Measurements from ENCODE around the gene ZBTB7A.

Gene ZBTB7A

DNA sequence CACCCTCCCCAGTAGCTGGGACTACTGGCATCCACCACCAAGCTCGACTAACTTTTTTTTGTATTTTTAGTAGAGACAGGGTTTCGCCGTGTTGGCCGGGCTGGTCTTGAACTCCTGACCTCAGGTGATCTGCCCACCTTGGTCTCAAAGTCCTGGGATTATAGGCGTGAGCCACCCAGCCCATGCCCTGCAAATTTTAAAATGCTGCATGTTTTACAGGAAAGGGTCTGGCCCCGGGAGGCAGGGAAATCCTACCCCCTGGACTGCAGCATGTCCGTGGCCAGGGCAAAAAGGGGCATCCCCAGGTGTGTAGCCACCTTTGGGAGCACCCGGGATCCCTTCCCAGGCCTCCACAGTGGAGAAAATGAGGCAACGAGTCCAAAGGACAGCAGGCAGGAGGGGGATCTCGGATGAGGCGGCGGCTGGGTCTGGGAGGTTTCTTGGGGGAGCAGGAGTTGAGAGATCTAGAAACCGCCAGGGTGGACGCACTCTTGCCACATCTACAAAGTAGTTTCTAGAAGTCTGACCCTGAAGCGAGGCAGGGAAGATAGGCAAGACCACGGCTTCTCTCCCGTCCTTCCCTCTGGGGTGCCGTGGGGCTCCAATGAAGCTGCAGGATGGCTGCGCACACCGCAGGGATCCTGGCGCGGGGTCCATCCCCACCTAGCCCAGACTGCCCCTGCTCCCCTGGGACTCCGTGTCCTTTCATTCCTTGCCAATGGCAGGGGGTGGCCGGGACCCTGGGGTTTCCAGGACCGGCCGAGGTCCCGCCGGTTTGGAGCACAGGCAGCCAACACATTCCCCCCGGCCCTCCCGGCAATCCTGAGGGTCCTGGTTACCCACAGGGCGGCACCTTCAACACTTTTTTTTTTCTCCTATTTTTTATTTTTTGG lies 21.3 kb upstream of the ZBTB7A start:
- no peak overlapping the region for H3K4me3 ChIP-seq (ENCODE audit: low read depth, low read length)
- TF ChIP-seq, protein P1, sequence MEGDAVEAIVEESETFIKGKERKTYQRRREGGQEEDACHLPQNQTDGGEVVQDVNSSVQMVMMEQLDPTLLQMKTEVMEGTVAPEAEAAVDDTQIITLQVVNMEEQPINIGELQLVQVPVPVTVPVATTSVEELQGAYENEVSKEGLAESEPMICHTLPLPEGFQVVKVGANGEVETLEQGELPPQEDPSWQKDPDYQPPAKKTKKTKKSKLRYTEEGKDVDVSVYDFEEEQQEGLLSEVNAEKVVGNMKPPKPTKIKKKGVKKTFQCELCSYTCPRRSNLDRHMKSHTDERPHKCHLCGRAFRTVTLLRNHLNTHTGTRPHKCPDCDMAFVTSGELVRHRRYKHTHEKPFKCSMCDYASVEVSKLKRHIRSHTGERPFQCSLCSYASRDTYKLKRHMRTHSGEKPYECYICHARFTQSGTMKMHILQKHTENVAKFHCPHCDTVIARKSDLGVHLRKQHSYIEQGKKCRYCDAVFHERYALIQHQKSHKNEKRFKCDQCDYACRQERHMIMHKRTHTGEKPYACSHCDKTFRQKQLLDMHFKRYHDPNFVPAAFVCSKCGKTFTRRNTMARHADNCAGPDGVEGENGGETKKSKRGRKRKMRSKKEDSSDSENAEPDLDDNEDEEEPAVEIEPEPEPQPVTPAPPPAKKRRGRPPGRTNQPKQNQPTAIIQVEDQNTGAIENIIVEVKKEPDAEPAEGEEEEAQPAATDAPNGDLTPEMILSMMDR (IDR thresholded peaks at IDR 0.05; ENCODE audit: low read depth, low read length) = no peak
- in situ Hi-C loops (cut with HindIII; ENCODE audit: low sequenced_read_pairs) = no loop called here
- DNase-seq (ENCODE audit: low read depth, low spot score) = no peak

GRCh38 chr19:4086411-4086867 lies 19.7 kb upstream of the ZBTB7A start:
- no peak overlapping the region for H3K4me3 ChIP-seq (ENCODE audit: low read depth, low read length)
- DNase-seq (ENCODE audit: low read depth, low spot score) = no peak
- TF ChIP-seq, protein P1 (IDR thresholded peaks at IDR 0.05; ENCODE audit: low read depth, low read length) = no peak
- in situ Hi-C loops (cut with HindIII; ENCODE audit: low sequenced_read_pairs) = no loop called here

GRCh38 chr19:4084547-4084877 lies 17.8 kb upstream of the ZBTB7A start:
- no peak overlapping the region for H3K4me3 ChIP-seq (ENCODE audit: low read depth, low read length)
- DNase-seq (ENCODE audit: low read depth, low spot score) = no peak
- TF ChIP-seq, protein P1 (IDR thresholded peaks at IDR 0.05; ENCODE audit: low read depth, low read length) = no peak
- in situ Hi-C loops (cut with HindIII; ENCODE audit: low sequenced_read_pairs) = no loop called here

- in situ Hi-C loops (cut with HindIII; ENCODE audit: low sequenced_read_pairs) = no loop called here
- no peak for DNase-seq (ENCODE audit: low read depth, low spot score)
- no peak overlapping the region for H3K4me3 ChIP-seq (ENCODE audit: low read depth, low read length)
- TF ChIP-seq, protein P1 (IDR thresholded peaks at IDR 0.05; ENCODE audit: low read depth, low read length) = no peak
Observed at GRCh38 chr19:4083677-4084546, 17.2 kb upstream of the ZBTB7A start.

GRCh38 chr19:4082172-4082571 lies 15.5 kb upstream of the ZBTB7A start:
- no peak for DNase-seq (ENCODE audit: low read depth, low spot score)
- no peak overlapping the region for H3K4me3 ChIP-seq (ENCODE audit: low read depth, low read length)
- TF ChIP-seq, protein P1 (IDR thresholded peaks at IDR 0.05; ENCODE audit: low read depth, low read length) = no peak
- in situ Hi-C loops (cut with HindIII; ENCODE audit: low sequenced_read_pairs) = no loop called here

DNA sequence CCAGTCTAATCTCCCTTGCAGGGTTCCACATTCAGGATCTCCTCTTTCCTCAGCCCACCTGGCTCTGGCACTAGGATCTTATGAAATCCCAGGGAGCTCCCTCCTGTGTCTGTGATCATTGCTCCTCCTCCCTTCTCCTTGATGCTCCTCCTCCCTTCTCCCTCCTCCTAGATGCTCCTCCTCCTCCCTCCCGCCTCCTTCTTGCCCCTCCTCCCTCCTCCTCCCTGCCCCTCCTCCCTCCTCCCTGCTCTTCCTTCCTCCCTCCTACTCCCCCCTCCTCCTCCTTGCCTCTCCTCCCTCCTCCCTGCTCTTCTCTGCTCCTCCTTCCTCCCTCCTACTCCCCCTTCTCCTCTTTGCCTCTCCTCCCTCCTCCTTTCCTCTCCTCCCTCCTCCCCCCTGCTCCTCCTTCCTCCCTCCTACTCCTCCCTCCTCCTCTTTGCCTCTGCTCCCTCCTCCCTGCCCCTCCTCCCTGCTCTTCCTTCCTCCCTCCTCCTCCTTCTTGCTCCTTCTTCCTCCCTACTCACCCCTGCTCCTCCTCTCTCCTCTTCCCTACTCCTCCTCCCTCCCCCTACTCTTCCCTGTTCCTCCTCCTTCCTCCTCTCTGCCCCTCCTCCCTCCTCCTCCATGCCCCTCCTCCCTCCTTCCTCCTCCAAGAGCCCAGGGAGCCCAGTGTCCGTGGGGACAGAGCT lies 14.9 kb upstream of the ZBTB7A start:
- in situ Hi-C loops (cut with HindIII; ENCODE audit: low sequenced_read_pairs) = no loop called here
- TF ChIP-seq, protein P1 (IDR thresholded peaks at IDR 0.05; ENCODE audit: low read depth, low read length) = no peak

More for the DNA sequence above, 14.9 kb upstream of the ZBTB7A start:
- DNase-seq (ENCODE audit: low read depth, low spot score) = no peak
- no peak overlapping the region for H3K4me3 ChIP-seq (ENCODE audit: low read depth, low read length)

Measured in astrocyte of the spinal cord (primary cell).